Osteoblast (primary cell): ENCODE results near the gene GGA1. TPM values are rescaled to one million over a fixed set of nuclear protein-coding genes. Genes with fewer than 3 reads are reported as not detected.

Experiments used
- DNase-seq: peaks from one replicate; pipeline ENCODE4 v3.0.0; 2011; ENCODE audit warnings: low spot score, mixed read lengths; ENCODE audit not compliant: insufficient read length; ENCODE audit errors: missing footprints
- H2AFZ ChIP-seq: 2 replicates; pipeline ENCODE4 v1.6.0; 2011; ENCODE audit warnings: mild to moderate bottlenecking, low read length
- H3K27ac ChIP-seq: 2 replicates; pipeline ENCODE4 v1.5.1; 2011; ENCODE audit warnings: mild to moderate bottlenecking, low read depth, low read length, moderate library complexity
- H3K27me3 ChIP-seq: 2 replicates; pipeline ENCODE4 v1.6.0; 2012; ENCODE audit warnings: mild to moderate bottlenecking, control low read depth, inconsistent platforms, low read length, moderate library complexity; ENCODE audit not compliant: insufficient read depth
- H3K36me3 ChIP-seq: 2 replicates; pipeline ENCODE4 v1.5.1; 2011; ENCODE audit warnings: mild to moderate bottlenecking, low read length, control low read depth, moderate library complexity; ENCODE audit not compliant: insufficient read depth
- H3K4me1 ChIP-seq: 2 replicates; pipeline ENCODE4 v1.5.1; 2011; ENCODE audit warnings: mild to moderate bottlenecking, low read length, control low read depth, moderate library complexity; ENCODE audit not compliant: insufficient read depth
- H3K4me2 ChIP-seq: 2 replicates; pipeline ENCODE4 v1.6.0; 2011; ENCODE audit warnings: mild to moderate bottlenecking, low read length; ENCODE audit not compliant: insufficient read depth
- H3K4me3 ChIP-seq: fragments of 200-600 bp; sonication (generic); 3 replicates; pipeline ENCODE4 v1.5.1; 2012; ENCODE audit warnings: mild to moderate bottlenecking, low read length, inconsistent platforms; ENCODE audit not compliant: insufficient read depth
- H3K79me2 ChIP-seq: 2 replicates; pipeline ENCODE4 v1.6.0; 2012; ENCODE audit warnings: mild to moderate bottlenecking, low read length, control low read depth, inconsistent platforms; ENCODE audit not compliant: insufficient read depth
- H3K9me3 ChIP-seq: 2 replicates; pipeline ENCODE4 v1.5.1; 2011; ENCODE audit warnings: low read depth, low read length, control low read depth
- H4K20me1 ChIP-seq: 2 replicates; pipeline ENCODE4 v1.6.0; 2012; ENCODE audit warnings: mild to moderate bottlenecking, low read length, control low read depth; ENCODE audit not compliant: insufficient read depth
- CTCF ChIP-seq: IDR thresholded peaks from 2 replicates; pipeline ENCODE4 v1.5.1; 2011; ENCODE audit warnings: mild to moderate bottlenecking, low read depth, low read length, moderate library complexity; ENCODE audit errors: extremely low read depth
- total RNA-seq: library from RNA; depleted of rRNA; stranded (reverse); fragments of >200 nt; gene quantifications from 2 replicates; pipeline ENCODE4 v1.2.3, GENCODE V29; 2012

The GGA1 gene
- total RNA-seq, 1 donor = 36.2 TPM

- Histone ChIP-seq H3K4me1 (peaks cover 59% of the 10 kb centered on the region), H3K79me2 (peaks cover 73% of the 10 kb centered on the region), H2AFZ (no peak overlapping the region), H3K4me2 (peak overlapping the region; percentile 96), H3K27me3 (no peaks in the 10 kb centered on the region), H3K36me3 (peaks cover 33% of the 10 kb centered on the region), H3K4me3 (peak overlapping the region; percentile 47), H4K20me1 (peaks cover 72% of the 10 kb centered on the region), H3K27ac (peak overlapping the region; percentile 76), H3K9me3 (no peaks in the 10 kb centered on the region)
- peak; percentile 99 for DNase-seq
- TF ChIP-seq CTCF = no peak
These were observed 45.2 kb upstream of the GGA1 start for GRCh38 chr22:37563153-37564081.

GRCh38 chr22:37564111-37564711 is 44.4 kb upstream of the GGA1 start:
- H3K27me3 ChIP-seq = no peaks in the 10 kb centered on the region
- peaks cover 81% of the 10 kb centered on the region for H3K79me2 ChIP-seq
- peak overlapping the region; percentile 96 for H3K4me2 ChIP-seq
- no peaks in the 10 kb centered on the region for H3K9me3 ChIP-seq
- peaks cover 80% of the 10 kb centered on the region for H4K20me1 ChIP-seq
- H3K4me1 ChIP-seq = peaks cover 59% of the 10 kb centered on the region
- peak overlapping the region; percentile 76 for H3K27ac ChIP-seq
- H3K4me3 ChIP-seq = peak overlapping the region; percentile 40
- peaks cover 41% of the 10 kb centered on the region for H3K36me3 ChIP-seq
- peak; percentile 12 for TF ChIP-seq CTCF
- peak; percentile 82 for DNase-seq
- no peak overlapping the region for H2AFZ ChIP-seq

GRCh38 chr22:37565830-37566229 is 42.8 kb upstream of the GGA1 start:
- Histone ChIP-seq H3K4me1 (peaks cover 59% of the 10 kb centered on the region), H3K4me3 (no peak overlapping the region), H3K27me3 (no peaks in the 10 kb centered on the region), H3K9me3 (no peaks in the 10 kb centered on the region), H3K79me2 (peaks cover 92% of the 10 kb centered on the region), H3K27ac (peak overlapping the region; percentile 25), H4K20me1 (peaks cover 97% of the 10 kb centered on the region), H3K4me2 (no peak overlapping the region), H3K36me3 (peaks cover 51% of the 10 kb centered on the region), H2AFZ (no peak overlapping the region)
- DNase-seq = peak; percentile 51
- TF ChIP-seq CTCF = no peak

GRCh38 chr22:37566329-37566837 is 42.3 kb upstream of the GGA1 start:
- Histone ChIP-seq H4K20me1 (peaks cover 97% of the 10 kb centered on the region), H2AFZ (no peak overlapping the region), H3K27ac (peak overlapping the region; percentile 49), H3K4me3 (no peak overlapping the region), H3K27me3 (no peaks in the 10 kb centered on the region), H3K9me3 (no peaks in the 10 kb centered on the region), H3K36me3 (peaks cover 51% of the 10 kb centered on the region), H3K4me2 (no peak overlapping the region), H3K4me1 (peaks cover 57% of the 10 kb centered on the region), H3K79me2 (peaks cover 86% of the 10 kb centered on the region)
- no peak for TF ChIP-seq CTCF
- peak; percentile 53 for DNase-seq
